ENCODE measurements around the gene THAP2. TPM values are rescaled to one million over a fixed set of nuclear protein-coding genes. Genes with fewer than 3 reads are reported as not detected.

Gene THAP2
- total RNA-seq, 1 experiment from 2014 or later = 7.7 TPM

- no peak overlapping the region for H3K27ac ChIP-seq (ENCODE audit: low read depth, low read length, poor library complexity, severe bottlenecking)
- H3K27me3 ChIP-seq (replicated peaks; ENCODE audit: insufficient read depth, low read depth, low read length, poor library complexity) = no peaks in the 10 kb centered on the region
- no peak for DNase-seq (ENCODE audit: low spot score)
- CTCF ChIA-PET = no interaction called here
- no peak overlapping the region for H3K4me3 ChIP-seq (ENCODE audit: low read depth, low read length, poor library complexity, severe bottlenecking)
- BruUV-seq (replicated peaks) = no TSS peak
- no peaks in the 10 kb centered on the region for H3K4me1 ChIP-seq (ENCODE audit: insufficient read depth, low read length, poor library complexity, severe bottlenecking)
- POLR2A ChIA-PET (ENCODE audit: low non-redundant PET) = no interaction called here
- no peaks in the 10 kb centered on the region for H3K9me3 ChIP-seq (ENCODE audit: low read depth, low read length, poor library complexity, severe bottlenecking)
- TF ChIP-seq EZH2 (IDR thresholded peaks at IDR 0.05; ENCODE audit: borderline replicate concordance, low read depth, low read length, poor library complexity, severe bottlenecking) = no peak
- H3K36me3 ChIP-seq (ENCODE audit: insufficient read depth, low read length, poor library complexity, severe bottlenecking) = no peaks in the 10 kb centered on the region
- intact Hi-C loops (cut with micrococcal nuclease; ENCODE audit: unreplicated experiment) = no loop called here
Measured at GRCh38 chr12:71671311-71671710, 7.2 kb downstream of the THAP2 start.

- CTCF ChIA-PET = interaction anchor here (1.2 kb wide), 1 partner anchor 60 kb away, joined by 3 read pairs; no protein-coding TSS in a partner anchor
- intact Hi-C loops (cut with micrococcal nuclease; ENCODE audit: unreplicated experiment) = no loop called here
- no peaks in the 10 kb centered on the region for H3K36me3 ChIP-seq (ENCODE audit: insufficient read depth, low read length, poor library complexity, severe bottlenecking)
- no peak for TF ChIP-seq CTCF (conservative IDR thresholded peaks at IDR 0.05; ENCODE audit: low read depth, low read length)
- no peak for TF ChIP-seq EZH2 (IDR thresholded peaks at IDR 0.05; ENCODE audit: borderline replicate concordance, low read depth, low read length, poor library complexity, severe bottlenecking)
- no peak overlapping the region for H3K4me3 ChIP-seq (ENCODE audit: low read depth, low read length, poor library complexity, severe bottlenecking)
- POLR2A ChIA-PET (ENCODE audit: low non-redundant PET) = no interaction called here
- H3K4me1 ChIP-seq (ENCODE audit: insufficient read depth, low read length, poor library complexity, severe bottlenecking) = no peaks in the 10 kb centered on the region
- no TSS peak for BruUV-seq (replicated peaks)
- DNase-seq (ENCODE audit: low spot score) = no peak
- no peak overlapping the region for H3K27ac ChIP-seq (ENCODE audit: low read depth, low read length, poor library complexity, severe bottlenecking)
- H3K9me3 ChIP-seq (ENCODE audit: low read depth, low read length, poor library complexity, severe bottlenecking) = no peaks in the 10 kb centered on the region
- no peaks in the 10 kb centered on the region for H3K27me3 ChIP-seq (replicated peaks; ENCODE audit: insufficient read depth, low read depth, low read length, poor library complexity)
Measured at GRCh38 chr12:71671816-71672215, 7.7 kb downstream of the THAP2 start.

- ChIA-PET CTCF (no interaction called here), POLR2A (ENCODE audit: low non-redundant PET) (no interaction called here)
- Histone ChIP-seq H3K9me3 (ENCODE audit: low read depth, low read length, poor library complexity, severe bottlenecking) (no peaks in the 10 kb centered on the region), H3K27me3 (replicated peaks; ENCODE audit: insufficient read depth, low read depth, low read length, poor library complexity) (no peaks in the 10 kb centered on the region), H3K27ac (ENCODE audit: low read depth, low read length, poor library complexity, severe bottlenecking) (no peak overlapping the region), H3K4me3 (ENCODE audit: low read depth, low read length, poor library complexity, severe bottlenecking) (no peak overlapping the region), H3K4me1 (ENCODE audit: insufficient read depth, low read length, poor library complexity, severe bottlenecking) (no peaks in the 10 kb centered on the region), H3K36me3 (ENCODE audit: insufficient read depth, low read length, poor library complexity, severe bottlenecking) (no peaks in the 10 kb centered on the region)
- no TSS peak for BruUV-seq (replicated peaks)
- TF ChIP-seq CTCF (conservative IDR thresholded peaks at IDR 0.05; ENCODE audit: low read depth, low read length) (no peak), EZH2 (IDR thresholded peaks at IDR 0.05; ENCODE audit: borderline replicate concordance, low read depth, low read length, poor library complexity, severe bottlenecking) (no peak)
- no peak for DNase-seq (ENCODE audit: low spot score)
- intact Hi-C loops (cut with micrococcal nuclease; ENCODE audit: unreplicated experiment) = no loop called here
Measured at GRCh38 chr12:71682466-71682865, 18.4 kb downstream of the THAP2 start.

GRCh38 chr12:71683633-71684032, 19.5 kb downstream of the THAP2 start:
- BruUV-seq (replicated peaks) = no TSS peak
- Histone ChIP-seq H3K9me3 (ENCODE audit: low read depth, low read length, poor library complexity, severe bottlenecking) (no peaks in the 10 kb centered on the region), H3K4me3 (ENCODE audit: low read depth, low read length, poor library complexity, severe bottlenecking) (no peak overlapping the region), H3K27ac (ENCODE audit: low read depth, low read length, poor library complexity, severe bottlenecking) (no peak overlapping the region), H3K4me1 (ENCODE audit: insufficient read depth, low read length, poor library complexity, severe bottlenecking) (no peaks in the 10 kb centered on the region), H3K27me3 (replicated peaks; ENCODE audit: insufficient read depth, low read depth, low read length, poor library complexity) (no peaks in the 10 kb centered on the region), H3K36me3 (ENCODE audit: insufficient read depth, low read length, poor library complexity, severe bottlenecking) (no peaks in the 10 kb centered on the region)
- DNase-seq (ENCODE audit: low spot score) = no peak
- ChIA-PET POLR2A (ENCODE audit: low non-redundant PET) (interaction anchor here (0.7 kb wide), 1 partner anchor 64 kb away, joined by 3 read pairs; no protein-coding TSS in a partner anchor), CTCF (no interaction called here)
- no peak for TF ChIP-seq EZH2 (IDR thresholded peaks at IDR 0.05; ENCODE audit: borderline replicate concordance, low read depth, low read length, poor library complexity, severe bottlenecking)
- intact Hi-C loops (cut with micrococcal nuclease; ENCODE audit: unreplicated experiment) = no loop called here

Measured in A673 (cell line).